ENCODE results near the gene MFSD6.
A peak's percentile ranks its signal among the peaks of the same experiment; 100 is the strongest.

Gene MFSD6

DNA sequence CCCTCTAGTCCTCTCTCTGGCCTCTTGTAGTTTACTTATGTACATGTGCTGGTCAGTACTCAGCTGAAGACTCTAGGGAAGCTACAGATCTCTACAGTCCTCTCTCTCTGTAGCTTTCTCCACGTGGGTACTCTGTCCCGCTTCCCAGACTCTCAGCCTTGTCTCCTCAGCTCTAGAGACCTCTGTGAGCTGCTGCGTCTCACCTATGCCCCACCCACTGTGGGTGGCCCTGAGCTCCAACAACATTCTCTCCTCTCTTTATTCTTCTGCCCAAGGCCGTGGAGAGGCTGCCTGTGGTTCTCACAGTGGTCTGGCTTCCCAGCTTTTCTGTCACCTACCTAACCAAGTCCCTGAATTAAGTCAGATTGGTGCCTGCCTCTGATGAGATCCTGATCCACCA is 33.4 kb downstream of the MFSD6 start:
- no peak for DNase-seq

GRCh38 chr2:190443055-190443454 is 34.9 kb downstream of the MFSD6 start:
- no peak for DNase-seq

- DNase-seq: no peak
Measured at GRCh38 chr2:190443778-190444481, 35.8 kb downstream of the MFSD6 start.

GRCh38 chr2:190444976-190445375 is 36.8 kb downstream of the MFSD6 start:
- DNase-seq: no peak

- no peak for DNase-seq
Measured at GRCh38 chr2:190446193-190446592, 38.0 kb downstream of the MFSD6 start.

- DNase-seq: no peak
Measured at GRCh38 chr2:190446750-190447516, 38.8 kb downstream of the MFSD6 start.

- no peak for DNase-seq
Measured at GRCh38 chr2:190447766-190448165, 39.6 kb downstream of the MFSD6 start.

DNA sequence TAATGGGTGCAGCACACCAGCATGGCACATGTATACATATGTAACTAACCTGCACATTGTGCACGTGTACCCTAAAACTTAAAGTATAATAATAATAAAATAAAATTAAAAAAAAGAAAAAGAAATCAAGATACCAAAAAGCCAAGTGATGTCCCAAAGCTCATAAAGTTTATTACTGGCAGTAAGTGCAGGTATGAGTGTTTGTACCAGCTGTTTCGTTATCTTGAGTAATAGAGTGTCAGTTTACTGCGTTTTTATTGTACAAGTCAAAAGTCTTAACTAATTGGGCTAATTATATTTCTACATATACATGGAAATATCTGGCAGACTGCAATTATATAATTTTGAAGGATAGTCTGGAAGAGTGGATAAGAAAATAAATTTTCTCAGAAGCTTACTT is 41.8 kb downstream of the MFSD6 start:
- no peak for DNase-seq

GRCh38 chr2:190450363-190450762 is 42.2 kb downstream of the MFSD6 start:
- DNase-seq: no peak

DNA sequence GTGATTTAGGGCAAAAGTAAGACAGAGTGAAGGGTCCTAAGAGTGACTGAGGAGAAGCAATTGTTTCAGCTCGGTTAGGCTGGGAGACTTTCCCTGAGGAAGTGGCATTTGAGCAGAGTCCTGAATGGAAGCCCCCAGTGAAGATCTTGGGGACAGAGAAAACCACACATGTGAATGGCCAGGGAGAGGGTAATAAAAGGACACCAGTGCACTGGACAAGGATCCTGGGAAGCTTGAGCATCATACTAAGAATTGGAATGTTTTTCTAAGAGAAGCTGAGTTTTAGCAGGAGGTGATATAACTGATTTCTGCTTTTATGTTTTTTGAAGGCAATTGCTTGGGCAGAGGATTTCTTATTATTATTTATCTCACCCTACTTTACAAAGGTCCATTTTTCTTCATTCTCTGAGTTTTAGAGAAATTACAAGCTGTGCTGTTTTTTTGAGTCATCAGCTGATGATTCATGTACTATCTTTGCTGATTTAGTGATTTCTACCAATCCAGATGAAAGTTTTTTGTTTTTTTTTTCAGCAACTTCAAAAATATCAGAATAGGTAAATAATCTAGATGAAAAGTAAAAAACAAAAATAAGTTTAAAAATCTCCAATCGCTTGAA is 43.5 kb downstream of the MFSD6 start:
- DNase-seq: no peak

- DNase-seq: no peak
Measured at GRCh38 chr2:190452433-190452832, 44.3 kb downstream of the MFSD6 start.

DNA sequence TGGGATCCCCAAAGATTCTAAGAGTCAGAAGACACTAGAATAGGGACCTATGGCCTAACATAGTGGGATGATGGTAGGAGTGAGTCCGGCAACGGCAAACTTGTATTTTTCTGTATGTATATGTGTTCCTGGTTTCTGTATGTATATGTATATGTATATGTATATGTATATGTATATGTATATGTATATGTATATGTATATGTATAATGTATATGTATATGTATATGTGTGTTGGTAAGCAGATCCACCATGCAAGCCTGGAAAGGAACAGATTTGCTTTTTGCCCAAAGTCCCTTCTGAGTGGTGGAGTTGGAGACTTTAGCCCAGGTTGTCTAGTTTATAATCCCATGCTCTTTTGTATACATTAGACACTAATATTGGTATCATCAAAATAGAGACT is 46.6 kb downstream of the MFSD6 start:
- DNase-seq: no peak

- no peak for DNase-seq
Measured at GRCh38 chr2:190455358-190456095, 47.4 kb downstream of the MFSD6 start.

GRCh38 chr2:190456833-190457232 is 48.7 kb downstream of the MFSD6 start:
- DNase-seq: no peak

DNA sequence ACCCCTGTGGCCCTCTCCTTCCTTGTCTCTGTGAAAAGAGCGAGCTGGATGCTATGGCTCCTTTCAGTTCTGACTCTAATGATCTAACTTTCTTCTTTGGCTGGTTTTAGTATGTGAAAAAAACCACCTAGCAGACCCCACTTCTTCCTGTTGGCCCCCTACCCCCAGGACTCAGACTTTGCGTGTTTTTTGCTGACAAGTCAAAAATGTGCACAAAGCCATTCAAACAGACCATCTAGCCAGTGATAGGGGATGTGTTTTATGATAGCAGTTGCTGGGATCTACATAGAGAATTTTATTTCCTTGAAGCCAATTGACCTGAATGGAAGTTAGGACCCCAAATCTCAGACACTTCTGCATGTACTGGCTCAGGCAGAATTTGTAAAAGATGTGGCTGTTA is 49.1 kb downstream of the MFSD6 start:
- no peak for DNase-seq

DNA sequence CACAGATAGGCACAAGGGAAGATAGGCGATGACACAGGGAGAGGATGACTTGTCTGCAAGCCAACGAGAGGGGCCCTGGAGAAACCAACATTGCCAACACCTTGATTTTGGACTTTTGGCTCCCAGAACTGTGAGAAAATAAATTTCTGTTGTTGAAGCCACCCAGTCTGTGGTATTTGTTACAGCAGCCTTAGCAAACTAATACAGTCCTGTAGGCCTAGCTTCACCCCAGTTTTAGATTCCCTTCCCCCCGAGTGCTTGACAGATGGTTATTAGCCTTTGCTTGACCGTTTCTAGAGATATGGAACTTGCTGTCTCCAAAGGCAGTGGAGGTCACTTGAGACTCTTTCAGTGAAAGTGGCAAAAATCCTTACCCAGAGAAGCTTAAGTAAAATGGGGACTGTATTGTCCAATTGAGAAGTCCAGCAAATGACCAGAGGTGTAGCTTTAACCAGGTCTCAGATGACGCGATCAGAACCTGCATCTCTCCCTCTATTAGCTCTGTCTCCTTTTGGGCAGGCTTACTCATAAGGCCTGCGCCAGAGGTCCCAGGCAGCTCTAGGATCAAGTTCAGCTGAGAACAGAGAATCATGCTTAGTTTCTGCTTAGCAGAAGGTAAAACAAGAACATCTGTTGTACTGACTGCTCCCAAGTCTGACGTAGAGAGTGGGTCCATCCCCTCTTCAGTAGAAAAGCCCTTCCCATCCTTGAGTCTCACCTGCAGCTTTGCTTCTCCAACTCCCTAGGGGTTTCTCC is 50.4 kb downstream of the MFSD6 start:
- DNase-seq: no peak

DNA sequence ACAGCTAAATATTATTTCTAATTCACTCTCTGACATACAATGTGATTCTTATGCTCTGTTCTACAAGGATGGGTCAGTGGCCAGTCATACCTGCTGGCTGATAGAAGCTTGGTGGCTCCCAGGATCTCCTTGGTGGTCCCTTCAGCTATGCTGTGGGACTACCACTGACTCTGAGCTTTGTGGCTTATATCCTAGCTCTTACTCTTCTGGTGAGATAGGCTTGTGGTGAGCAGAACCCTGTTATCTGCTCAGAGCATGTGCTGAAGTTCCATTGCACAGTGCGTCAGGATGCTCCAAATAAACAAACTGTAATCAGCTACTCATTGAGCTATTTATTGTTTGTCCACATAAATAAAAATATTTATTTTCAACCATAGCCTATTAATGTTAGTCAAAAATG is 51.7 kb downstream of the MFSD6 start:
- peak; percentile 95 for DNase-seq

- no peak for DNase-seq
Measured at GRCh38 chr2:190460487-190460886, 52.3 kb downstream of the MFSD6 start.

DNA sequence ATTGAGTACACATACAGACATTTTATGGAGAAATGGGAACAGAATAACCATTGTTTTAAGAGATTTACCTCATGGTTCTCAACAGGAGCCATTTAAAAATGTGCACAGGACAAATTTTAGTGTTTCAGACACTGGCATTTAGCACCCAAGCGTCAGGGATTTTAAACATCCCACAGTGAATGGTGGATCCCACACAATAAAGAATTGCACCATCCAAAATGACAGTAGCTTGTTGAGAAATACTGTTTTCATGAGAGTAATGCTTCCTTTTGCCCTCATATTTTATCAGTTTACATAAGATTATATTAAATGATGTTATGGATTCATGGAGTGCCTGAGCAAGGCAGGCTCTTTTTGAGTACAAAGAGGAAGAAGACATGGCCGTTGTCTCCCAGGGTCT is 54.0 kb downstream of the MFSD6 start:
- no peak for DNase-seq

DNA sequence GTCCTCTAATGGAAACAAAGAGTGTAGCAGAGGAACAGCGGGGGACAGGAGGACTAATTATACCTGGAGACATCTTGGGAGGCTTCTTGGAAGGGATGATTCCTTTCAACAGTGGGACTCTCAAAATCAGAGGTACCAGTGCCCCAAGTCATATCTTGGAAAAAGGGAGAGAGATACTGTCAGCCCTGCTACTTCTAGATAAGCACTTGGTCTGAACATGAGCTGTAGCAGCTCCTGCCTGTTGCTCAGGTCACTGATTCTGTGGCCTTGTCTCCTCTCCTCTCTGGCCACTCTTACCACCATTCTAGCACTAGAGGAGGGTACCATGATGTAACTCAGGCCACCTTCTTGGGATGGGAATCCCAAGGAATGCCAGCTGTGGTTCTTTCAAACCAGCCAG is 54.5 kb downstream of the MFSD6 start:
- DNase-seq: peak; percentile 64

- peak; percentile 28 for DNase-seq
Measured at GRCh38 chr2:190465060-190465459, 56.9 kb downstream of the MFSD6 start.

GRCh38 chr2:190466819-190467446 is 58.8 kb downstream of the MFSD6 start:
- no peak for DNase-seq
